ENCODE results near the gene EIF1AY. TPM values are rescaled to one million over a fixed set of nuclear protein-coding genes. Genes with fewer than 3 reads are reported as not detected.

EIF1AY gene
- polyA plus RNA-seq, 3 donors: 0.27 to 63.2 (median 58.3) TPM

Other genes starting within 250 kb of the EIF1AY start
- under 1 TPM in 1 of 3 donors, not detected in 2; 0.20 TPM for gene RPS4Y2, start 180.3 kb downstream of the EIF1AY start, polyA plus RNA-seq (ENCODE audit: insufficient read length in 3 of 3)

Data from renal cortex interstitium (tissue), 3 donors.